Frontal cortex (tissue), 4 donors: ENCODE results near the gene SLC9A1. TPM values are rescaled to one million over a fixed set of nuclear protein-coding genes. Genes with fewer than 3 reads are reported as not detected.
A peak's percentile ranks its signal among the peaks of the same experiment; 100 is the strongest.

Experiments
- DNase-seq, 2 donors: peaks; one replicate each; pipeline ENCODE4 v3.0.0; 2012; ENCODE audit warnings: low spot score in 2 of 2
- FAIRE-seq: peaks from 2 replicates; lab custom pipeline; 2012; peaks lifted over from hg19 to GRCh38; lab: Jason Lieb, UNC
- total RNA-seq: library from RNA; depleted of rRNA; stranded (reverse); fragments of >200 nt; gene quantifications from one replicate; pipeline ENCODE4 v1.2.3, GENCODE V29; 2014
- donor health status: control.
- donor health status: control.
- donor health status: control.

The SLC9A1 gene
- total RNA-seq, 1 donor from 2014 or later: 2.0 TPM

- FAIRE-seq (no peak), DNase-seq (no peak)
These were observed 67.3 kb downstream of the SLC9A1 start for GRCh38 chr1:27087371-27088220.

- DNase-seq (no peak), FAIRE-seq (no peak)
These were observed 68.3 kb downstream of the SLC9A1 start for GRCh38 chr1:27086628-27087027.

DNA sequence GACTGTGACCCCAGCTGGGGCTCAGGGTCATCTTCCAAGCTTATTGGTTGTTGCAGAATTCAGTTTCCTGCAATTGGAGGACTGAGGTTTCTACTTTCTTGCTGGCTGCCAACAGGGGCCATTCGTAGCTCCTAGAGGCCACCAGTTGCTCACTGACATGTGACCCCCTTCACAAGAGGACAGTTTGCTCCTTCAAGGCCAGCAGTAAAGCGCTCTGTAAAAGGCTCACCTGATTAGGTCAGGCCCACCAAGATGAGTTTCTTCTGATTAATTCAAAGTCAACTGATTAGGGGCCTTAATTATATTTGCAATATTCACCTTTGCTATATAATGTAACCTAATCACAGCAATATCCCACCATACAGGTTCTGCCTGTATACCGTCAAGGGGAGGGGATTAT, 68.9 kb downstream of the SLC9A1 start:
- FAIRE-seq: no peak
- DNase-seq: no peak

- DNase-seq: no peak
- no peak for FAIRE-seq
These were observed 70.8 kb downstream of the SLC9A1 start for GRCh38 chr1:27084107-27084506.

GRCh38 chr1:27077968-27078367, 77.0 kb downstream of the SLC9A1 start:
- no peak for FAIRE-seq
- no peak for DNase-seq

DNA sequence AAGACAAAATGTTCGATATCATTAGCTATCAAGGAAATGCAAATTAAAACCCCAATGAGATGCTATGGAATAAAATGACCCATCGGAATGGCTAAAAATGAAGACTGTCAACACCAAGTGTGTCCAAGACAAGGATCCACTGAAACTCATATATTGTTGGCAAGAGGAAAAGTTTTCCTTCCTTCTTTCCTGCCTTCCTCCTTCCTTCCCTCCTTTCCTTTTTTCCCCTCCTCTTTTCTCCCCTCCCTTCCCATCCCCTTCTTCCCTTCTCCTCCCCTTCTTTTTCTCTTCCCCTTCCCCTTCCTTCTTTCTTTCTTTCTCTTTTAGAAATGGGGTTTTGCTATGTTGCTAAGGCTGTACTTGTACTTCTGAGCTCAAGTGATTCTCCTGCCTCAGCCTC, 78.1 kb downstream of the SLC9A1 start:
- DNase-seq: no peak
- no peak for FAIRE-seq

DNA sequence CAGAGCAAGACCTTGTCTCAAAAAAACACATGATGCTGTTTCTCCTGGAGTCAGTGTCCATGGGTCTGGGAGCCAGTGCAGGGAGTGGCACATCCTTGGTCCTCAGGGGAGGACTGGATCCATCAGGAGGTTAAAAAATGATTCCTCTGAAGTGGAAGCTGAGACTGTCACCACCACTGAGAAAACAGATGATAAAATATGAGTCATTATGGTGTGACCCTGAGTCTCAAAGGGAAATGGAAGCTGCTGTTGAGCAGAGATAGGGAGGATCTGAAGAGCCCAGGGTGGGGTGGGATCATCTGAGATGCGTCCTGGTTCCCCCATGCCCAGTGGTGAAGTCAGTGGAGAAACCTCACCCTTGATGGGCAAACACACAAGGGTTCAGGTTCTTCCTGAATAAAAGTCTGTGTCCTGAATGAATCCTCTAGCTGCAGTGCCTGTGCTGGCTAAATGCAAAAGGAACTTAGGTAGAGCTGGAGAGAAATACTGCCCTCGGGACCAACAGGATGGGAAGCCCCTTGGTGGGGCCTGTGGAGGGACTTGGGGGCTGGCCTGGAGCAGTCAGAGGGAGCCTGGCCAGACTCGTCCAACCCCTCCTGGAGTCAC, 80.6 kb downstream of the SLC9A1 start:
- DNase-seq (no peak), FAIRE-seq (no peak)

DNA sequence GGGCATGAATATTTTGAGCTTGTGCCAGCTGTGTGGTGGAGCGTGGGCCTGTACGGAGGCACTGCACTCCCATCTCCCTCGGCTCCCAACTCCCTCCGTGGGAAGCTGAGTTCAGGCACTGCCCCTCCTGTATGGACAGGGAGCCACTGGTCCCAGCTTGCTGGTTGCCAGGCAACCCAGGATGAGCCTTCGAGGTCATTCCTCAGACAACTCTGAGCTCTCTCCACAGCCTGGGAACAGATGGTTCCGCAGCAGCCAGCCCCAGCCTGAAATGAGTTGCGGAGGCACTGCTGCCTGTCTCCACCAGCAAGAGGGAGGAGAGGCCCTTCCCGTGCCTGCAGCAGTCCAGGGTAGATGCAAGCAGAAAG, 83.9 kb downstream of the SLC9A1 start:
- peak; percentile 38 to 57 for DNase-seq
- FAIRE-seq: no peak

- no peak for DNase-seq
- FAIRE-seq: no peak
These were observed 84.4 kb downstream of the SLC9A1 start for GRCh38 chr1:27070390-27071048.

DNA sequence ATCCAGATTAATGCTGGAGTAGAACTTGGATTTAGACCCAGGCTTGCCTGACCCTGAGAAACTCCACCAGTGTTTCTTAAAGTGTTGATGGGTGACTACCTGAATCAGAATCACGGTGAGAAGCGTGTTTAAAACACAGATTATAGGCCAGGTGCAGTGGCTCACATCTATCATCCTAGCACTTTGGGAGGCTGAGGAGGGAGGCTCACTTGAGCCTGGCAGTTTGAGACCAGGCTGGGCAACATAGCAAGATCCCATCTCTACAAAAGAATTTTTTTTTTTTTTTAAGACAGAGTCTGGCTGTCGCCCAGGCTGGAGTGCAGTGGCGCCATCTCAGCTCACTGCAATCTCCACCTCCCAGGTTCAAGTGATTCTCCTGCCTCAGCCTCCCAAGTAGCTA, 86.0 kb downstream of the SLC9A1 start:
- no peak for DNase-seq
- FAIRE-seq: no peak

- no peak for DNase-seq
- FAIRE-seq: no peak
These were observed 88.8 kb downstream of the SLC9A1 start for GRCh38 chr1:27065999-27066630.

DNA sequence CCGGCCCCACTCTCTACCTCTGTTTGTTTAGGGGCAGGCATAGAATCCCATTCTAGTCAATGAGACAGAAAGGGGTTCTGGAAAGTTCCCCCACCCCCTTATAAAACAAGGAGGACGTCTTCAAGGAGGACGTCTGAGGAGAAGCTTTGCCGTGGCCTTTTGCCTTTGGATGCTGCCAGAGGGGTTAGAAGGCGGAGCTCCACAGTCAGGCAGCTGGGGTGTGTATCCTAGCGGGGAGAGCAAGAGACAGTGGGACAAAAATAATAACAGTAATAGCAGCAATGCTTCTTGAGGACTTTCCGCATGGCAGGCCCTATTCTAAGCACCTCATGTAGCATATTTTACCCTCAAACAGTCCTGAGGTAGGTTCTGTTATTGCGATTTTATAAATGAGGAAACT, 94.0 kb downstream of the SLC9A1 start:
- no peak for FAIRE-seq
- no peak for DNase-seq

- no peak for FAIRE-seq
- DNase-seq: no peak
These were observed 95.8 kb downstream of the SLC9A1 start for GRCh38 chr1:27058966-27059669.

DNA sequence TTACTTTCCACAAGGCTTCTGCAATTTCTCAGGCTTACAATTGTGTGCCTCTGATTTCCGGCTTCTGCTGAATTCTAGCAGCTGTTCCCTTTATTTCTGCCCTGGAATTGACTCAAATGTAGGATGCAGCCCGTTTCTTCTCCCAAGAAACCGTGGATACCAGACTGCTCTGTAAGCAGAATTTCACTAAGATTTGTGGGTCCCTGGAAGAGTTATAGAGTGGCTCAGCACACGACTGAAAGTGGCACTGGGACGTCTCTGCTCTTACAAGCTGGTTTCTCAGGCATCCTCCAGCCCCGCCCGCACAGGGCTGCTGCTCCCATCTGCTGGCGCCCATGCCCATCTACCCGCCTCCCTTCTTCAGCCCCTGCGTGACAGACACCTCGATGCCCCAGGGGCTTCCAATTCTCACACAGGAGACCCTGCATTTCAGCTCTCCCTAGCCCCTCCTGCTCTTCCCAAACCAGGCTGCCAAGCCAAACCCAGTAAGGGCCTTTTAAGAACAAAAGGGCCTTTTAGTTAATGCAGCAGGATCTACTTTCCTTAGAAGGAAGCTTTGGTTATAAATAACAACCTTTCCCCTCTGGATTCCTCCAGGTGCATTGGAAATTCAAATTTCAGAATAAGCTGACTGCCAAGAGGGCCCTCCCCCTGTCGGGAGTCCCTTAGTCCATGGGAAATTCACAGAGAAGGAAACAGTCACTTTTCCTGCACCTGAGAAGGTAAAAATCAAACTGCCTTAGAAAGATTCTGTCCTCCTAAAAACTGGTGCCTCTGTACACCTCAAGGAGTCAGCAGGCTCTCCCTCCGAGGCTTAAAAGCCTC, 96.9 kb downstream of the SLC9A1 start:
- FAIRE-seq: no peak

GRCh38 chr1:27057389-27057788, 97.5 kb downstream of the SLC9A1 start:
- DNase-seq (no peak), FAIRE-seq (no peak)

More for the DNA sequence above, 96.9 kb downstream of the SLC9A1 start:
- no peak for DNase-seq

GRCh38 chr1:27053977-27054753, 100.8 kb downstream of the SLC9A1 start:
- DNase-seq: no peak
- no peak for FAIRE-seq

DNA sequence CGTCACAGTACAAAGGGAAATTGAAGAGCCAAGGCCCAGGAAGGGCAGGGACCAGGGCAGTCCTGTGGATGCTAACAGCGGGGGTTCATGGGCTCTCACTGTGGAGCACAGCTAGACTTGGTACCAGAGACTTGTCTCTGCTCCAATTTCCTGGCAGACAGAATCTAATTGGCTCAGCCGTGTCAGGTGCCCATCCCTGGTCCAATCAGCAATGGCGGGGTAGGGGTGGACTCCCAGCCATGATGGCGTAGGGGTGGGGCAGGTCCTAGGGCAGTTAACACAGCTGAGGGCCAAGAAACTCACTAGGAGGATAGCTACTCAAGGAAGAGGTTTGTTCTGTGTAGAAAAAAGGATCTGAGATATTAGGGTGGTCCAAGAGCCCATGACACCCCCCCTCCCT, 102.4 kb downstream of the SLC9A1 start:
- FAIRE-seq: no peak

DNA sequence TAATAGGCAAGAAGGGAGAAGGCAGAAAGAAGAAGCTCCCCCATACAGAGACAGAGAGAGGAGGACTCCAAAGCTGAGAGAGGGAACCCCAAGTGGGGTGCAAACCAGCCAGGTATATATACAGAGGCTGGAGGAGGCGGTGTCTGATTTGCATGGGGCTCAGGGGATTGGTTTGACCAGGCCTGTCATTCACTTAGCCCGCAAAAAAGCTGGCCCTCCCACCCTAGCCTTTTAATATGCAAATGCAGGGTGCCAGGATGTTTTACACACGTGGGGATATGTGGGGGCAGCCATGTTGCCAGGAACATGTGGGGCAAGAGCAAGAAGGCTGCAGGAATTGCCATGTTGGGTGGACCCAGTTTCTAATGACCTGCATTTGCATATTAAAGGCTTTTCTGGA, 105.3 kb downstream of the SLC9A1 start:
- no peak for DNase-seq
- FAIRE-seq: no peak

More for the DNA sequence above, 102.4 kb downstream of the SLC9A1 start:
- DNase-seq: no peak
